ENCODE measurements around the gene PCMT1. TPM values are rescaled to one million over a fixed set of nuclear protein-coding genes. Genes with fewer than 3 reads are reported as not detected.

PCMT1 gene
- total and polyA plus RNA-seq, 2 of the 13 experiments (the other 11 are each of a cell fraction or from before 2014, with no cell fraction given): 112 to 169 TPM

GRCh38 chr6:149750136-149750609 is 632 bp downstream of the PCMT1 start (continued):
- TF ChIP-seq, protein P1, sequence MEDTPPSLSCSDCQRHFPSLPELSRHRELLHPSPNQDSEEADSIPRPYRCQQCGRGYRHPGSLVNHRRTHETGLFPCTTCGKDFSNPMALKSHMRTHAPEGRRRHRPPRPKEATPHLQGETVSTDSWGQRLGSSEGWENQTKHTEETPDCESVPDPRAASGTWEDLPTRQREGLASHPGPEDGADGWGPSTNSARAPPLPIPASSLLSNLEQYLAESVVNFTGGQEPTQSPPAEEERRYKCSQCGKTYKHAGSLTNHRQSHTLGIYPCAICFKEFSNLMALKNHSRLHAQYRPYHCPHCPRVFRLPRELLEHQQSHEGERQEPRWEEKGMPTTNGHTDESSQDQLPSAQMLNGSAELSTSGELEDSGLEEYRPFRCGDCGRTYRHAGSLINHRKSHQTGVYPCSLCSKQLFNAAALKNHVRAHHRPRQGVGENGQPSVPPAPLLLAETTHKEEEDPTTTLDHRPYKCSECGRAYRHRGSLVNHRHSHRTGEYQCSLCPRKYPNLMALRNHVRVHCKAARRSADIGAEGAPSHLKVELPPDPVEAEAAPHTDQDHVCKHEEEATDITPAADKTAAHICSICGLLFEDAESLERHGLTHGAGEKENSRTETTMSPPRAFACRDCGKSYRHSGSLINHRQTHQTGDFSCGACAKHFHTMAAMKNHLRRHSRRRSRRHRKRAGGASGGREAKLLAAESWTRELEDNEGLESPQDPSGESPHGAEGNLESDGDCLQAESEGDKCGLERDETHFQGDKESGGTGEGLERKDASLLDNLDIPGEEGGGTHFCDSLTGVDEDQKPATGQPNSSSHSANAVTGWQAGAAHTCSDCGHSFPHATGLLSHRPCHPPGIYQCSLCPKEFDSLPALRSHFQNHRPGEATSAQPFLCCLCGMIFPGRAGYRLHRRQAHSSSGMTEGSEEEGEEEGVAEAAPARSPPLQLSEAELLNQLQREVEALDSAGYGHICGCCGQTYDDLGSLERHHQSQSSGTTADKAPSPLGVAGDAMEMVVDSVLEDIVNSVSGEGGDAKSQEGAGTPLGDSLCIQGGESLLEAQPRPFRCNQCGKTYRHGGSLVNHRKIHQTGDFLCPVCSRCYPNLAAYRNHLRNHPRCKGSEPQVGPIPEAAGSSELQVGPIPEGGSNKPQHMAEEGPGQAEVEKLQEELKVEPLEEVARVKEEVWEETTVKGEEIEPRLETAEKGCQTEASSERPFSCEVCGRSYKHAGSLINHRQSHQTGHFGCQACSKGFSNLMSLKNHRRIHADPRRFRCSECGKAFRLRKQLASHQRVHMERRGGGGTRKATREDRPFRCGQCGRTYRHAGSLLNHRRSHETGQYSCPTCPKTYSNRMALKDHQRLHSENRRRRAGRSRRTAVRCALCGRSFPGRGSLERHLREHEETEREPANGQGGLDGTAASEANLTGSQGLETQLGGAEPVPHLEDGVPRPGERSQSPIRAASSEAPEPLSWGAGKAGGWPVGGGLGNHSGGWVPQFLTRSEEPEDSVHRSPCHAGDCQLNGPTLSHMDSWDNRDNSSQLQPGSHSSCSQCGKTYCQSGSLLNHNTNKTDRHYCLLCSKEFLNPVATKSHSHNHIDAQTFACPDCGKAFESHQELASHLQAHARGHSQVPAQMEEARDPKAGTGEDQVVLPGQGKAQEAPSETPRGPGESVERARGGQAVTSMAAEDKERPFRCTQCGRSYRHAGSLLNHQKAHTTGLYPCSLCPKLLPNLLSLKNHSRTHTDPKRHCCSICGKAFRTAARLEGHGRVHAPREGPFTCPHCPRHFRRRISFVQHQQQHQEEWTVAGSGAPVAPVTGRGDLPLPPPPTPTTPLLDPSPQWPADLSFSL (CRISPR knock-in tag; IDR thresholded peaks at IDR 0.05): no peak
- TF ChIP-seq, protein P2, sequence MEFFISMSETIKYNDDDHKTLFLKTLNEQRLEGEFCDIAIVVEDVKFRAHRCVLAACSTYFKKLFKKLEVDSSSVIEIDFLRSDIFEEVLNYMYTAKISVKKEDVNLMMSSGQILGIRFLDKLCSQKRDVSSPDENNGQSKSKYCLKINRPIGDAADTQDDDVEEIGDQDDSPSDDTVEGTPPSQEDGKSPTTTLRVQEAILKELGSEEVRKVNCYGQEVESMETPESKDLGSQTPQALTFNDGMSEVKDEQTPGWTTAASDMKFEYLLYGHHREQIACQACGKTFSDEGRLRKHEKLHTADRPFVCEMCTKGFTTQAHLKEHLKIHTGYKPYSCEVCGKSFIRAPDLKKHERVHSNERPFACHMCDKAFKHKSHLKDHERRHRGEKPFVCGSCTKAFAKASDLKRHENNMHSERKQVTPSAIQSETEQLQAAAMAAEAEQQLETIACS (CRISPR knock-in tag; IDR thresholded peaks at IDR 0.05): no peak
- TF ChIP-seq ZSCAN31 (CRISPR knock-in tag; IDR thresholded peaks at IDR 0.05; ENCODE audit: low read depth) (no peak; the same call in 1 of the 2 replicates), SETDB1 (CRISPR knock-in tag; IDR thresholded peaks at IDR 0.05; ENCODE audit: borderline replicate concordance) (no peak), ISX (CRISPR knock-in tag; conservative IDR thresholded peaks at IDR 0.05) (0 out of 2 replicates have a peak, but pooled peaks have one; percentile 81), NFKBIZ (CRISPR knock-in tag; IDR thresholded peaks at IDR 0.05) (no peak), HNRNPLL (IDR thresholded peaks at IDR 0.05; ENCODE audit: low read depth, low read length, poor library complexity, severe bottlenecking) (no peak), ZNF777 (CRISPR knock-in tag; IDR thresholded peaks at IDR 0.05) (no peak), ZNF652 (CRISPR knock-in tag; IDR thresholded peaks at IDR 0.05; ENCODE audit: borderline replicate concordance, low read depth) (no peak), NCOR1 (IDR thresholded peaks at IDR 0.05; ENCODE audit: borderline replicate concordance, low read length) (no peak), TOE1 (CRISPR knock-in tag; IDR thresholded peaks at IDR 0.05) (no peak), ZNF660 (CRISPR knock-in tag; IDR thresholded peaks at IDR 0.05; ENCODE audit: borderline replicate concordance, low read depth) (no peak), RFXAP (CRISPR knock-in tag; IDR thresholded peaks at IDR 0.05; ENCODE audit: borderline replicate concordance) (0 out of 2 replicates have a peak, but pooled peaks have one; percentile 1), PRDM15 (CRISPR knock-in tag; IDR thresholded peaks at IDR 0.05) (no peak), PAWR (CRISPR knock-in tag; IDR thresholded peaks at IDR 0.05; ENCODE audit: borderline replicate concordance) (no peak; the same call in 1 of the 2 replicates), SYNCRIP (IDR thresholded peaks at IDR 0.05; ENCODE audit: insufficient read depth, low read depth, low read length) (no peak), ZNF558 (CRISPR knock-in tag; IDR thresholded peaks at IDR 0.05; ENCODE audit: borderline replicate concordance) (no peak; the same call in 1 of the 2 replicates), CBX1 (IDR thresholded peaks at IDR 0.05; ENCODE audit: low read depth) (no peak), STAT5B (CRISPR knock-in tag; IDR thresholded peaks at IDR 0.05) (no peak), SRSF4 (IDR thresholded peaks at IDR 0.05; ENCODE audit: low read depth, low read length, poor library complexity, severe bottlenecking) (no peak)
